D721Med (cell line): Measurements from ENCODE around the gene PTEN.
A peak's percentile ranks its signal among the peaks of the same experiment; 100 is the strongest.

Source experiments
- DNase-seq: peaks from one replicate; pipeline ENCODE4 v3.0.0; 2011; ENCODE audit warnings: low spot score; ENCODE audit not compliant: insufficient read length
- FAIRE-seq: peaks from 2 replicates; lab custom pipeline; 2011; peaks lifted over from hg19 to GRCh38; lab: Jason Lieb, UNC
- CTCF ChIP-seq: IDR thresholded peaks from 2 replicates; pipeline ENCODE4 v1.5.1; 2012; ENCODE audit warnings: mild to moderate bottlenecking, control low read depth; ENCODE audit not compliant: insufficient read depth; ENCODE audit errors: missing control alignments

The PTEN gene

GRCh38 chr10:87945984-87946383, 82.6 kb downstream of the PTEN start:
- no peak for DNase-seq
- no peak for FAIRE-seq
- no peak for TF ChIP-seq CTCF

GRCh38 chr10:87952612-87953011, 89.2 kb downstream of the PTEN start:
- DNase-seq, result no peak
- peak; percentile 78 for FAIRE-seq

GRCh38 chr10:87956055-87956454, 92.6 kb downstream of the PTEN start:
- DNase-seq, result no peak
- TF ChIP-seq CTCF, result no peak
- peak; percentile 16 for FAIRE-seq

More at GRCh38 chr10:87952612-87953011, 89.2 kb downstream of the PTEN start:
- TF ChIP-seq CTCF, result no peak

GRCh38 chr10:87957702-87958101, 94.3 kb downstream of the PTEN start:
- FAIRE-seq (no peak), DNase-seq (no peak)
- TF ChIP-seq CTCF, result no peak

- no peak for FAIRE-seq
- no peak for DNase-seq
Observed at GRCh38 chr10:87960230-87960629, 96.8 kb downstream of the PTEN start.

GRCh38 chr10:87961314-87961713, 97.9 kb downstream of the PTEN start:
- FAIRE-seq (no peak), DNase-seq (no peak)
- no peak for TF ChIP-seq CTCF

More at GRCh38 chr10:87960230-87960629, 96.8 kb downstream of the PTEN start:
- no peak for TF ChIP-seq CTCF

GRCh38 chr10:87966459-87966858, 103.0 kb downstream of the PTEN start:
- DNase-seq (no peak), FAIRE-seq (no peak)
- no peak for TF ChIP-seq CTCF
